NT2/D1 (cell line): Measurements from ENCODE around the gene PARVA.

ENCODE experiments used
- SUZ12 ChIP-seq: IDR thresholded peaks from 2 replicates; pipeline ENCODE4 v1.6.1; 2011; ENCODE audit not compliant: insufficient read length, insufficient read depth; ENCODE audit errors: extremely low read depth
- YY1 ChIP-seq: IDR thresholded peaks from 2 replicates; pipeline ENCODE4 v1.6.1; 2011; ENCODE audit not compliant: insufficient read length, insufficient read depth
- ZNF274 ChIP-seq: IDR thresholded peaks from 2 replicates; pipeline ENCODE4 v1.6.1; 2011; ENCODE audit warnings: mild to moderate bottlenecking, low read depth, low read length

DNA sequence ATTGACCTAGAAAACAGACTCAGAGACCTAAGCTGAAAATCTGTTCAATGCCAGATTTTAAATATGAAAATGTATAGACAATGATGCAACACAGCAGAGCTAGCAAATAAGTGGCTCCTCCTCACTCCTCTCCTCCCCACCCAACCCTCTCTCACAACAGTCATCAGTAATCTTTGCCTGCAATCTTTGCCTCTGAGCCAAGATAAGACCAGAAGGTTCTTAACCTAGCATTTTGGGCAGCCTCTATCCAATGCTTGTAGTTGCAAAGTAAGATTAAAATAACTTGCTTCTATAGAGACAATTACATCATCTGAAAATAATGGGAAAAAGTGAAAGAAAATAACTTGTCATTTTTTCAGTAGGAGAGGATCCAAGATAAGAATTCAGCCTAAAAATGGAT, 117.3 kb downstream of the PARVA start:
- TF ChIP-seq SUZ12 (no peak), YY1 (no peak), ZNF274 (no peak)
